Pancreas (tissue), 10 donors: ENCODE results near the gene RPL7A. TPM values are rescaled to one million over a fixed set of nuclear protein-coding genes. Genes with fewer than 3 reads are reported as not detected.
"Not testable (repeated sequence)": the region's sequence is repeated elsewhere in the genome, so short reads cannot be mapped to it uniquely, and the experiment has no call there.

ENCODE experiments used
- ATAC-seq, 4 donors: fragments of 200-7000 bp; cut with Tn5 transposase; one replicate each; pipeline versions ENCODE4 v1.8.0 to v1.9.1; 2020; ENCODE audit warnings: mild to moderate bottlenecking in 4 of 4, moderate library complexity in 4 of 4
- DNase-seq, 6 donors: peaks; one replicate each; pipeline ENCODE4 v3.0.0-alpha.2; 2020
- FAIRE-seq: peaks from 2 replicates; lab custom pipeline; 2012; peaks lifted over from hg19 to GRCh38; lab: Jason Lieb, UNC
- H3K27ac ChIP-seq, 4 donors: fragments of 200-600 bp; sonication (generic); 1 replicate in 3 of 4; 2 replicates in 1 of 4; pipeline versions ENCODE4 v1.5.0 to v1.8.0; 2020
- H3K27me3 ChIP-seq, 4 donors: fragments of 200-600 bp; one replicate each; pipeline ENCODE4 v1.8.0; 2021
- H3K36me3 ChIP-seq, 3 donors: fragments of 200-600 bp; sonication (generic) in 1 of 3; one replicate each; pipeline versions ENCODE4 v1.5.0 to v1.8.0; 2020 to 2021
- H3K4me1 ChIP-seq, 3 donors: fragments of 200-600 bp; one replicate each; pipeline ENCODE4 v1.8.0; 2021
- H3K4me3 ChIP-seq, 4 donors: fragments of 200-600 bp; sonication (generic) in 2 of 4; one replicate each; pipeline versions ENCODE4 v1.5.0 to v1.8.0; 2020 to 2021
- H3K9me3 ChIP-seq, 4 donors: fragments of 200-600 bp; one replicate each; pipeline ENCODE4 v1.8.0; 2021
- WGBS, 2 donors: extraction: QIAGEN DNeasy Blood & Tissue Kit; methylation state at CpG; one replicate each; pipeline ENCODE4 v1.1.7; 2013; 5-methylcytosine and 5-hydroxymethylcytosine counted together
- intact Hi-C, 3 donors: fragments of 100-400 bp; cut with DNase I; formaldehyde crosslinking; loops; one replicate each; pipeline versions ENCODE4 v1.11.1 to v1.14.2; 2022
- polyA plus RNA-seq, 2 donors: library from polyadenylated mRNA; stranded (reverse); fragments of 200-250 nt; gene quantifications; one replicate each; pipeline ENCODE4 v1.2.3, GENCODE V29; 2013
- total RNA-seq, 6 donors: library from RNA; stranded (reverse); fragmentation: NEBNext Ultra II Directional in 4 of 6; extraction: Animal tissue kit (Norgen Biotek cat#: 25700) in 4 of 6; gene quantifications; one replicate each; pipeline versions ENCODE4 v1.2.1 to v1.2.4, GENCODE V29; 2021 to 2023
- TF ChIP-seq, protein P1 (sequence below), 4 donors: fragments of 200-600 bp; sonication (generic) in 3 of 4; IDR thresholded peaks; one replicate each; pipeline versions ENCODE4 v1.5.0 to v1.8.0; 2021; ENCODE audit warnings: antibody characterized with exemption in 4 of 4
- donor health status: healthy with polysubstance abuse.
- donor health status: DM: no; HTN: no; CAD: no; lungs with moderate emphysema.
- donor health status: DM: no; HTN: no; CAD: no.
- donor health status: control.
- donor health status: control.
- donor health status: Bipolar disorder and iron deficiency.
- donor health status: DM: yes; HTN: yes; CAD: no.
- donor health status: DM: no; HTN: no; CAD: no.
- donor health status: DM: no; HTN: no; CAD: no.
- donor health status: DM: yes; HTN: yes; CAD: no.

The RPL7A gene
- total and polyA plus RNA-seq, 8 donors: 1,234 to 2,140 (median 1,834) TPM

DNA sequence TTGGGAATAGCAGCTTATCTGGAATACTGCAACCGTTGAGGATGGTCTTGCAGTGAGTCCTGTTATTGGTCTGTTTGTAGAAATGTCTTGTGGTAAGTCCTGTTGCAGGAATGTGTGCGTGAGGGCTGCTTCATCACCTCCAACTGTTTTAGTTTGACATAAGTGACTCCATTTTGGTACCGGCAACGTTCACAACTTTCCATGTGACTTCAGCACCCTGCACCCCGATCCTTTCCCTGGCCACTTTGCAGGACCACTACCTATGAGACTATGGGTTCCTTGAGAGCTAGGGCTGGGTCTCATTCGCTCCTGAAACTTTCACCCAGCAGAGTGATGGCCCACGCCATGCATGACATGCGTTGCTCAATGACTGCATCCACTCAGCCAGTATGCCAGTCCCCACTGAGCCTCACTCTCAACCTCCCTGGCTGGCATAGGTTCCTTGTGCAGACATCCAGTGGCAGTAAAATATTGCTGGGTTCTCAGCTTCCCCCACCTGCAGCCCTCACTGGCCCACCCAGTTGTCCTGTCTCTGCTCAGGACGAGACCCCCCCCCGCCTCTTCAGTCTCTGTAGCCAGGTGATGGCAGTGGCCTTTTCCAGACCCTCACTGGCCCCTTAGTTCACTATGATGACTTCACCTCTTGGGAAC, 20.1 kb upstream of the RPL7A start:
- Histone ChIP-seq H3K36me3 (peaks cover 0 to 22% (median 12%) of the 10 kb centered on the region in 3 donors), H3K4me1 (no peaks in the 10 kb centered on the region), H3K4me3 (no peak overlapping the region), H3K27me3 (no peaks in the 10 kb centered on the region), H3K27ac (no peak overlapping the region), H3K9me3 (no peaks in the 10 kb centered on the region)
- FAIRE-seq (no peak), DNase-seq (peak in 2 of 6 donors; percentile 12 to 21), ATAC-seq (no peak)
- 88 to 90% methylated on average over 10 of the region's 10 CpGs for WGBS, 2 donors
- intact Hi-C loops: no loop called here
- TF ChIP-seq, protein P1, sequence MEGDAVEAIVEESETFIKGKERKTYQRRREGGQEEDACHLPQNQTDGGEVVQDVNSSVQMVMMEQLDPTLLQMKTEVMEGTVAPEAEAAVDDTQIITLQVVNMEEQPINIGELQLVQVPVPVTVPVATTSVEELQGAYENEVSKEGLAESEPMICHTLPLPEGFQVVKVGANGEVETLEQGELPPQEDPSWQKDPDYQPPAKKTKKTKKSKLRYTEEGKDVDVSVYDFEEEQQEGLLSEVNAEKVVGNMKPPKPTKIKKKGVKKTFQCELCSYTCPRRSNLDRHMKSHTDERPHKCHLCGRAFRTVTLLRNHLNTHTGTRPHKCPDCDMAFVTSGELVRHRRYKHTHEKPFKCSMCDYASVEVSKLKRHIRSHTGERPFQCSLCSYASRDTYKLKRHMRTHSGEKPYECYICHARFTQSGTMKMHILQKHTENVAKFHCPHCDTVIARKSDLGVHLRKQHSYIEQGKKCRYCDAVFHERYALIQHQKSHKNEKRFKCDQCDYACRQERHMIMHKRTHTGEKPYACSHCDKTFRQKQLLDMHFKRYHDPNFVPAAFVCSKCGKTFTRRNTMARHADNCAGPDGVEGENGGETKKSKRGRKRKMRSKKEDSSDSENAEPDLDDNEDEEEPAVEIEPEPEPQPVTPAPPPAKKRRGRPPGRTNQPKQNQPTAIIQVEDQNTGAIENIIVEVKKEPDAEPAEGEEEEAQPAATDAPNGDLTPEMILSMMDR (IDR thresholded peaks at IDR 0.05): no peak

DNA sequence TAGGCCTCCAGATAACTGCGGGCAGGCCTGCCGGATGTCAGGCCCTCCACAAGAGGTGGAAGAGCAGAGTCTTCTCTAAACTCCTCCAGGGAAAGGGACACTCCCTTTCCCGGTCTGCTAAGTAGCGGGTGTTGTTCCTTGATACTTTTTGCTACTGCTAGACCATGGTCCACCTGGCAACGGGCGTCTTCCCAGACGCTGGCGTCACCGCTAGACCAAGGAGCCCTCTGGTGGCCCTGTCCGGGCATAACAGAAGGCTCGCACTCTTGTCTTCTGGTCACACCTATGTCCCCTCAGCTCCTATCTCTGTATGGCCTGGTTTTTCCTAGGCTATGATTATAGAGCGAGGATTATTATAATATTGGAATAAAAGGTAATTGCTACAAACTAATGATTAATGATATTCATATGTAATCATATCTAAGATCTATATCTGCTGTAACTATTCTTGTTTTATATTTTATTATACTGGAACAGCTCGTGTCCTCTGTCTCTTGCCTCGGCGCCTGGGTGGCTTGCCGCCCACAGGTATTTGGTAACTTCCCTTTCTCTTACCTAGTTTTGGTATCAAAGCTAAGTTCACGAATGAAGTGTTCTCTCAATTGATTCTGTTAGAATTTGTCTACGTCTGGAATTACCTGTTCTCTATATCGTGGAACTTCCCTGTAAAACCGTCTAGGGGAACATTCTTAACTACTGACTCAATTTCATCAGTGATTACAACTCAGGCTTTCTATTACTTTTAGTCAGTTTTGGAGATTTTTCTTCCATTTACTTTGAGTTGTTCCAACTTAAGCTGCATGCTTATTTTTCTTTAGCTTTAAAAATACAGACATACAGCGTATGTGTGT, 18.5 kb upstream of the RPL7A start:
- ATAC-seq: peak in 3 of 4 donors; percentile 26 to 61 (median 33)
- peak overlapping the region in 1 of 4 donors; percentile 28 for H3K27ac ChIP-seq
- TF ChIP-seq, protein P1 (IDR thresholded peaks at IDR 0.05): peak; percentile 20 to 61 (median 32)
- H3K4me3 ChIP-seq, H3K4me1 ChIP-seq, FAIRE-seq, H3K27me3 ChIP-seq, H3K9me3 ChIP-seq: not testable (repeated sequence)
- H3K36me3 ChIP-seq: peaks cover 0 to 33% (median 12%) of the 10 kb centered on the region in 3 donors
- 53 to 58% methylated on average over 21 of the region's 21 CpGs for WGBS, 2 donors
- intact Hi-C loops: loop anchor here in 2 of 3 donors (5.0 to 10.0 kb wide), 2 partner anchors 142 to 145 kb away; no protein-coding TSS in a partner anchor
- peak in 2 of 6 donors; percentile 53 to 54 for DNase-seq

DNA sequence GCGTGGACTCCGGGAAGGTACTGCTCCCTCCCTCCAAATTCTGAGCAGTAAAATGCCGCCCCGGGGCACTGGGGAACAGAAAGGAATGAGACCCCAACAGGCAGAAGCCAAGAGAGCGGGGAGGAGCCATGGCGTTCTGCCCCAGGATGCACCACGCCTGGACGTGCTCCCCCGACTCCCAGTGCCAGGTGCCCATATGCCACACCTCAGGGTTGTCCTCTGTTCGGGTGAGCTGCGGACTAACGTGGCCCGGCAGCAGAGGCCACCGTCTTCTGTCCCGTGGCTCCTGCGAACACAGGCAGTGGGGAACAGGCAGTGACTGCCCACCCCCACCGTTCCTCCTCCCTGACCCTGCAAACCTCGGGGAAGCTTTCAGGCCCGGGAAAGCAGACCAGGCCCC, 16.8 kb upstream of the RPL7A start:
- intact Hi-C loops: loop anchor here in 2 of 3 donors (5.0 to 10.0 kb wide), 2 partner anchors 144 to 146 kb away; no protein-coding TSS in a partner anchor
- FAIRE-seq (no peak), ATAC-seq (no peak)

DNA sequence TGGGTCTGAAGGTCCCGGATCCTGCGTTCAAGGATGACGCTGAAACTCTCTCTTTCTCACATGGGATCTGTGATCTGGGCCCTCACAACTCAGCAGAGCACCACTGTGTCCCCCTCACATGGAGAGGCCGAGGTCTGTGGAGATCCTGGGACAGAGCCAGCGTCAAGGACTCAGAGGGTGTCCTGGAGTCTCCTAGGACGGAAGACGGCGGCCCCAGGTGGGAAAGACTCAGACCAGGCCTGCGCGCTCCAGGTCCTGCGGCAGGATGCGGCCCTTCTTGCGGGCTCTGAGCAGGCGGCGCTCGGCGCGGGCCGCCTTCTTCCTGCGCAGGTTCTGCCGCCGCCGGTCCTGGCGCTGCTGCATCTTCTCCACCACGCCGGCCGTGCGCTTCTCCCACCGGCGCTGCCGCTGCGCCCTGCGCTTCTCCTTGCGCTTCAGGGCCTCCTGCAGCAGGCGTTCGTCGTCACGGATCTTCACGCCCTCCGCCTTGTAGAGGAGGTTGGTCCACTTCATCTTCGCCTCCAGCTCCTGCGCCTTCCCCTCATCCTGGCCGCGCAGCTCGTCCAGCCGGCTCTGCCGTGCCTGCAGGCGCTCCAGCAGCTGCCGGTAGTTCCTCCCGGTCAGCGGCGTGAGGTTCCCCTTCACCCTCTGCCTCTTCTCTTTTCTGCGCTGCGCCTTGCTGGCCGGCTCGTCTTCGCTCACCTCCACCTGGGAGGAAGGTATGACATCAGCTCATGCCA, 16.2 kb upstream of the RPL7A start:
- DNase-seq (peak in 1 of 6 donors; percentile 53), ATAC-seq (no peak), FAIRE-seq (no peak)
- Histone ChIP-seq H3K27me3 (no peaks in the 10 kb centered on the region), H3K4me1 (peaks cover 7 to 8% (median 8%) of the 10 kb centered on the region in 3 donors), H3K27ac (no peak overlapping the region), H3K36me3 (peaks cover 0 to 33% (median 12%) of the 10 kb centered on the region in 3 donors), H3K9me3 (no peaks in the 10 kb centered on the region), H3K4me3 (no peak overlapping the region)
- intact Hi-C loops: loop anchor here in 2 of 3 donors (5.0 to 10.0 kb wide), 2 partner anchors 145 to 147 kb away; no protein-coding TSS in a partner anchor
- WGBS, 2 donors: 96 to 97% methylated on average over 57 of the region's 57 CpGs
- TF ChIP-seq, protein P1 (IDR thresholded peaks at IDR 0.05): no peak

More for the DNA sequence above, 16.8 kb upstream of the RPL7A start:
- Histone ChIP-seq H3K36me3 (peaks cover 0 to 33% (median 12%) of the 10 kb centered on the region in 3 donors), H3K4me1 (peaks cover 7 to 8% (median 8%) of the 10 kb centered on the region in 3 donors), H3K27me3 (no peaks in the 10 kb centered on the region), H3K27ac (no peak overlapping the region), H3K4me3 (no peak overlapping the region), H3K9me3 (no peaks in the 10 kb centered on the region)
- 86 to 89% methylated on average over 19 of the region's 19 CpGs for WGBS, 2 donors
- DNase-seq: peak in 1 of 6 donors; percentile 39
- TF ChIP-seq, protein P1 (IDR thresholded peaks at IDR 0.05): no peak
